ENCODE results near the gene GULP1. TPM values are rescaled to one million over a fixed set of nuclear protein-coding genes. Genes with fewer than 3 reads are reported as not detected.
"Not testable (repeated sequence)": the region's sequence is repeated elsewhere in the genome, so short reads cannot be mapped to it uniquely, and the experiment has no call there.

Gene GULP1
- total RNA-seq, 8 experiments from 2014 or later: 8.1 to 71.0 (median 25.7) TPM

- Histone ChIP-seq H3K4me1 (replicated peaks in 1 of 2) (peaks cover 0 to 4% of the 10 kb centered on the region in 2 donors), H3K4me3 (no peak overlapping the region), H3K27ac (no peak overlapping the region)
- WGBS, 10 experiments: 61 to 96% (median 93%) methylated on average over 2 to 5 of the region's 5 CpGs; no CpG with 5 or more reads in 1 of the 10 experiments
- in situ Hi-C loops (cut with MboI; ENCODE audit: low pct_unique_long_range_greater_than_20kb in 2 of 9, low sequenced_read_pairs in 9 of 9, unreplicated experiment in 9 of 9): loop anchor here in 2 of 9 experiments (25.0 kb wide), 2 partner anchors 210 to 235 kb away; no protein-coding TSS in a partner anchor
- no peak for ATAC-seq (replicated peaks in 6 of 8)
Observed at GRCh38 chr2:188277786-188278185, 13.9 kb upstream of the GULP1 start.

- Histone ChIP-seq H3K4me1 (replicated peaks in 1 of 2) (peaks cover 0 to 4% of the 10 kb centered on the region in 2 donors), H3K4me3 (no peak overlapping the region), H3K27ac (no peak overlapping the region)
- no peak for ATAC-seq (replicated peaks in 6 of 8)
- 15 to 100% (median 77%) methylated on average over 1 to 11 of the region's 11 CpGs for WGBS, 10 experiments
- in situ Hi-C loops (cut with MboI; ENCODE audit: low pct_unique_long_range_greater_than_20kb in 2 of 9, low sequenced_read_pairs in 9 of 9, unreplicated experiment in 9 of 9): loop anchor here in 2 of 9 experiments (25.0 kb wide), 2 partner anchors 209 to 234 kb away; no protein-coding TSS in a partner anchor
Observed at GRCh38 chr2:188278388-188279092, 13.1 kb upstream of the GULP1 start.

DNA sequence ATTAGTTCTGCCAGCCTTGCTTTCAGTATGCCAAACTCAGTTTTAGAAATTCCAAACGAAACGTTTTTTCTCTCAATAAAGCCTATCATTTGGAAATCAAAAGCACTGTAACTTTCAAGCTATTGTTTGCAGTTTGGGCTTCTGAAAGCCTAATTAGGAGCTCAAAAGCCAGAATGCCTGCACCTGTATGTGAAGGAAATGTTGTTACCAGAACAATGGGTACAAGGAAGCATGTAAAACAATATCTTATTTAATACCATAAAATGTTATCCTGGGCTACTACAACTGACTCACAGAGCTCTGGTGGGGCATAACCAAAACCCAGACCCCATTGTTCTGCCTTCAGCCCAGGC, 12.6 kb upstream of the GULP1 start:
- Histone ChIP-seq H3K27ac (no peak overlapping the region), H3K4me3 (no peak overlapping the region), H3K4me1 (replicated peaks in 1 of 2) (peaks cover 0 to 4% of the 10 kb centered on the region in 2 donors)
- ATAC-seq (replicated peaks in 6 of 8): no peak
- in situ Hi-C loops (cut with MboI; ENCODE audit: low pct_unique_long_range_greater_than_20kb in 2 of 9, low sequenced_read_pairs in 9 of 9, unreplicated experiment in 9 of 9): loop anchor here in 2 of 9 experiments (25.0 kb wide), 2 partner anchors 208 to 233 kb away; no protein-coding TSS in a partner anchor
- 10 to 67% (median 20%) methylated on average over 1 to 2 of the region's 2 CpGs for WGBS, 10 experiments

GRCh38 chr2:188280811-188281222, 10.9 kb upstream of the GULP1 start:
- in situ Hi-C loops (cut with MboI; ENCODE audit: low pct_unique_long_range_greater_than_20kb in 2 of 9, low sequenced_read_pairs in 9 of 9, unreplicated experiment in 9 of 9): loop anchor here in 2 of 9 experiments (25.0 kb wide), 2 partner anchors 206 to 231 kb away; no protein-coding TSS in a partner anchor

DNA sequence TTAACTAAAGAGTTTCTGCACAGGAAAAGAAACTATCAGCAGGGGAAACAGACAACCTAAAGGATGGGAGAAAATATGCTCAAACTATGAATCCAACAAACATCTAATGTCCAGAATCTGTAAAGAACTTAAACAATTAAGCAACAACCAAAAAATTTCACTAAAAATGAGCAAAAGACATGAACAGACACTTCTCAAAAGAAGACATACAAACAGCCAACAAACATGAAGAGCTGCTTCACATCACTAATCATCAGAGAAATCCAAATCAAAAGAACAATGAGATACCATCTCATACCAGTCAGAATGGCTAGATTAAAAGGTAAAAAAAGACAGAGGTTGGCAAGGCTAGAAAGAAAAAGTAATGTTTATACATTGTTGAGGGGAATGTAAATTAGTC, 8.8 kb upstream of the GULP1 start:
- ATAC-seq (replicated peaks in 6 of 8): no peak
- in situ Hi-C loops (cut with MboI; ENCODE audit: low pct_unique_long_range_greater_than_20kb in 2 of 9, low sequenced_read_pairs in 9 of 9, unreplicated experiment in 9 of 9): loop anchor here in 2 of 9 experiments (25.0 kb wide), 2 partner anchors 204 to 229 kb away; no protein-coding TSS in a partner anchor
- no peaks in the 10 kb centered on the region for H3K4me1 ChIP-seq (replicated peaks in 1 of 2)

More at GRCh38 chr2:188280811-188281222, 10.9 kb upstream of the GULP1 start:
- H3K4me1 ChIP-seq (replicated peaks in 1 of 2): no peaks in the 10 kb centered on the region
- 20 to 100% (median 81%) methylated on average over 1 to 2 of the region's 2 CpGs for WGBS, 10 experiments
- no peak overlapping the region for H3K4me3 ChIP-seq
- no peak overlapping the region for H3K27ac ChIP-seq
- no peak for ATAC-seq (replicated peaks in 6 of 8)

GRCh38 chr2:188284251-188284650, 7.4 kb upstream of the GULP1 start:
- not testable (repeated sequence) for H3K4me1 ChIP-seq (replicated peaks in 1 of 2); ATAC-seq (replicated peaks in 6 of 8); H3K4me3 ChIP-seq; H3K27ac ChIP-seq
- 20 to 100% (median 70%) methylated on average over 1 to 3 of the region's 3 CpGs; no CpG with 5 or more reads in 1 of the 10 experiments for WGBS, 10 experiments
- in situ Hi-C loops (cut with MboI; ENCODE audit: low pct_unique_long_range_greater_than_20kb in 2 of 9, low sequenced_read_pairs in 9 of 9, unreplicated experiment in 9 of 9): loop anchor here in 2 of 9 experiments (25.0 kb wide), 2 partner anchors 203 to 228 kb away; no protein-coding TSS in a partner anchor

More for the DNA sequence above, 8.8 kb upstream of the GULP1 start:
- Histone ChIP-seq H3K4me3 (no peak overlapping the region), H3K27ac (no peak overlapping the region)

- Histone ChIP-seq H3K4me3 (no peak overlapping the region), H3K27ac (no peak overlapping the region), H3K4me1 (replicated peaks in 1 of 2) (no peaks in the 10 kb centered on the region)
- in situ Hi-C loops (cut with MboI; ENCODE audit: low pct_unique_long_range_greater_than_20kb in 2 of 9, low sequenced_read_pairs in 9 of 9, unreplicated experiment in 9 of 9): loop anchor here in 2 of 9 experiments (25.0 kb wide), 2 partner anchors 202 to 227 kb away; no protein-coding TSS in a partner anchor
- 0 to 100% (median 80%) methylated on average over 1 to 5 of the region's 5 CpGs for WGBS, 10 experiments
- ATAC-seq (replicated peaks in 6 of 8): no peak
Observed at GRCh38 chr2:188285049-188285448, 6.6 kb upstream of the GULP1 start.

GRCh38 chr2:188285774-188286173, 5.9 kb upstream of the GULP1 start:
- in situ Hi-C loops (cut with MboI; ENCODE audit: low pct_unique_long_range_greater_than_20kb in 2 of 9, low sequenced_read_pairs in 9 of 9, unreplicated experiment in 9 of 9): loop anchor here in 2 of 9 experiments (25.0 kb wide), 2 partner anchors 202 to 227 kb away; no protein-coding TSS in a partner anchor
- no peak overlapping the region for H3K4me3 ChIP-seq
- H3K4me1 ChIP-seq (replicated peaks in 1 of 2): no peaks in the 10 kb centered on the region
- WGBS, 10 experiments: 50 to 100% (median 81%) methylated on average over 1 to 2 of the region's 2 CpGs; no CpG with 5 or more reads in 2 of the 10 experiments
- ATAC-seq (replicated peaks in 6 of 8): no peak
- no peak overlapping the region for H3K27ac ChIP-seq

- Histone ChIP-seq H3K4me3 (peak overlapping the region; percentile 54 to 72 (median 60)), H3K27ac (peak overlapping the region in 1 of 2 donors; percentile 73), H3K4me1 (replicated peaks in 1 of 2) (peaks cover 3 to 15% of the 10 kb centered on the region in 2 donors)
- peak in 6 of 8 experiments; percentile 1 to 6 (median 4) for ATAC-seq (replicated peaks in 6 of 8)
- 0 to 18% (median 0%) methylated on average over 1 to 8 of the region's 12 CpGs for WGBS, 10 experiments
- in situ Hi-C loops (cut with MboI; ENCODE audit: low pct_unique_long_range_greater_than_20kb in 2 of 9, low sequenced_read_pairs in 9 of 9, unreplicated experiment in 9 of 9): loop anchor here in 2 of 9 experiments (25.0 kb wide), 2 partner anchors 196 to 221 kb away; no protein-coding TSS in a partner anchor
Observed at GRCh38 chr2:188291142-188291616, 495 bp upstream of the GULP1 start.

GRCh38 chr2:188292348-188293239, 920 bp downstream of the GULP1 start:
- Histone ChIP-seq H3K4me1 (replicated peaks in 1 of 2) (peaks cover 4 to 15% of the 10 kb centered on the region in 2 donors), H3K4me3 (peak overlapping the region; percentile 54 to 72 (median 60)), H3K27ac (peak overlapping the region in 1 of 2 donors; percentile 73)
- in situ Hi-C loops (cut with MboI; ENCODE audit: low pct_unique_long_range_greater_than_20kb in 2 of 9, low sequenced_read_pairs in 9 of 9, unreplicated experiment in 9 of 9): loop anchor here in 2 of 9 experiments (25.0 kb wide), 2 partner anchors 195 to 220 kb away; no protein-coding TSS in a partner anchor
- ATAC-seq (replicated peaks in 6 of 8): peak; percentile 52 to 76 (median 60)
- WGBS, 10 experiments: 0 to 2% (median 0%) methylated on average over 2 to 12 of the region's 54 CpGs; no CpG with 5 or more reads in 3 of the 10 experiments

DNA sequence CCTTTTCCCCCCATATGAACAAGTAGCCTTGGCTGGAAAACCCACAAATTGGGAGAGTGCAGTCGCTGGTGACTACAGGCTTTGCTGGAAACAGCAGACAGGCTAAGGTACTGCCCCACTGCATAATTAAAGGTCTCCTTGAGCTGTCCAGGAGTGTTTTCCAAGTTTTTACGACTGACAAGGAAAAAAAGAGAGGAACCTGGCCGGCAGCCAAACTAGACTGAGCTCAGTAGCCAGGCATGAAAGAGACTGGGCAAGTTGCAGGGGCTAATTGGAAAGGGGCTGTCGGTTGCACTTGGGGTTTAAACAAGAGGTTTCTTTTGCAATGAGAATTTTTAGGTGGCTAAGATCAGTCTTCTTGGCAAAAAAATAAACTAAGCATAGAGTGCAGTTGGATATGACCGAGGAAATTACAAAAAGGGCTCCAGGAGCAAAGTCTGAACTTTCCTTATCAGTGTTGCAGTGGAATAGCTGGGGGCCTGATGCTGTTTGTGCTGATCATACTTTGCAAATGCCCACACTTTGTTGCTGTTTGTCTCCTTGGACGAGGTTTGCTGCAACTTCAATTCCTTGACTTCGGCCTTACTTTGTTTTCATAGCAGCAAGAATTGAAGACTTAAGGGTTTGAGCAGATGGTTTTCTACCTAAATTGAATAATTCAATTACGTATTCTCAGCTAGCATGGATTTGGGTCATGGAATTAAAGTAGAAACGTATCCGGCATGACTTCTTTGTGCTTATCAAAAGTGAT, 2.1 kb downstream of the GULP1 start:
- H3K27ac ChIP-seq: no peak overlapping the region
- 0 to 45% (median 4%) methylated on average over 4 to 10 of the region's 10 CpGs; no CpG with 5 or more reads in 1 of the 10 experiments for WGBS, 10 experiments

More for the DNA sequence above, 2.1 kb downstream of the GULP1 start:
- in situ Hi-C loops (cut with MboI; ENCODE audit: low pct_unique_long_range_greater_than_20kb in 2 of 9, low sequenced_read_pairs in 9 of 9, unreplicated experiment in 9 of 9): loop anchor here in 2 of 9 experiments (25.0 kb wide), 2 partner anchors 194 to 219 kb away; no protein-coding TSS in a partner anchor
- H3K4me3 ChIP-seq: peak overlapping the region; percentile 54 to 72 (median 60)
- peak in 3 of 8 experiments; percentile 1 to 13 (median 11) for ATAC-seq (replicated peaks in 6 of 8)
- H3K4me1 ChIP-seq (replicated peaks in 1 of 2): peaks cover 4 to 15% of the 10 kb centered on the region in 2 donors

Measured in motor neuron (in vitro differentiated cells).